Measurements from ENCODE around the gene TTC39A.

Gene TTC39A

GRCh38 chr1:51302270-51302669, 28.1 kb downstream of the TTC39A start:
- H3K4me3 ChIP-seq (ENCODE audit: low read depth, low read length), result no peak overlapping the region
- DNase-seq (ENCODE audit: low read depth), result no peak
- TF ChIP-seq MYC (IDR thresholded peaks at IDR 0.05; ENCODE audit: low read depth, low read length) (no peak), MAX (IDR thresholded peaks at IDR 0.05; ENCODE audit: low read depth, low read length) (no peak), POLR2A (IDR thresholded peaks at IDR 0.05; ENCODE audit: extremely low read depth, insufficient read length) (no peak), CTCF (IDR thresholded peaks at IDR 0.05; ENCODE audit: low read depth, low read length) (no peak)

- no peak overlapping the region for H3K4me3 ChIP-seq (ENCODE audit: low read depth, low read length)
- DNase-seq (ENCODE audit: low read depth), result no peak
- no peak for TF ChIP-seq MYC (IDR thresholded peaks at IDR 0.05; ENCODE audit: low read depth, low read length)
- no peak for TF ChIP-seq MAX (IDR thresholded peaks at IDR 0.05; ENCODE audit: low read depth, low read length)
- TF ChIP-seq POLR2A (IDR thresholded peaks at IDR 0.05; ENCODE audit: extremely low read depth, insufficient read length), result no peak
- no peak for TF ChIP-seq CTCF (IDR thresholded peaks at IDR 0.05; ENCODE audit: low read depth, low read length)
Observed at GRCh38 chr1:51301844-51302162, 28.6 kb downstream of the TTC39A start.

GRCh38 chr1:51301152-51301843, 29.1 kb downstream of the TTC39A start:
- no peak overlapping the region for H3K4me3 ChIP-seq (ENCODE audit: low read depth, low read length)
- DNase-seq (ENCODE audit: low read depth), result no peak
- TF ChIP-seq CTCF (IDR thresholded peaks at IDR 0.05; ENCODE audit: low read depth, low read length) (no peak), MAX (IDR thresholded peaks at IDR 0.05; ENCODE audit: low read depth, low read length) (peak; percentile 15; the same call in 1 of the 2 replicates)

- no peak for DNase-seq (ENCODE audit: low read depth)
- H3K4me3 ChIP-seq (ENCODE audit: low read depth, low read length), result no peak overlapping the region
- TF ChIP-seq MYC (IDR thresholded peaks at IDR 0.05; ENCODE audit: low read depth, low read length) (no peak), MAX (IDR thresholded peaks at IDR 0.05; ENCODE audit: low read depth, low read length) (no peak), POLR2A (IDR thresholded peaks at IDR 0.05; ENCODE audit: extremely low read depth, insufficient read length) (no peak), CTCF (IDR thresholded peaks at IDR 0.05; ENCODE audit: low read depth, low read length) (no peak)
Observed at GRCh38 chr1:51299981-51300670, 30.2 kb downstream of the TTC39A start.

GRCh38 chr1:51299185-51299885, 31.0 kb downstream of the TTC39A start:
- DNase-seq (ENCODE audit: low read depth), result no peak
- no peak overlapping the region for H3K4me3 ChIP-seq (ENCODE audit: low read depth, low read length)
- TF ChIP-seq MYC (IDR thresholded peaks at IDR 0.05; ENCODE audit: low read depth, low read length), result no peak
- TF ChIP-seq MAX (IDR thresholded peaks at IDR 0.05; ENCODE audit: low read depth, low read length), result no peak
- TF ChIP-seq POLR2A (IDR thresholded peaks at IDR 0.05; ENCODE audit: extremely low read depth, insufficient read length), result no peak
- TF ChIP-seq CTCF (IDR thresholded peaks at IDR 0.05; ENCODE audit: low read depth, low read length), result no peak

Measured in NB4 (cell line).